ENCODE results near the gene COQ7.

Gene COQ7

GRCh38 chr16:19109288-19109664 lies 41.9 kb downstream of the COQ7 start:
- no peaks in the 10 kb centered on the region for H3K4me1 ChIP-seq (ENCODE audit: insufficient read depth, low read length, severe bottlenecking)
- no peak overlapping the region for H3K27ac ChIP-seq (ENCODE audit: low read depth, low read length, poor library complexity, severe bottlenecking)
- no peaks in the 10 kb centered on the region for H3F3A ChIP-seq (ENCODE audit: insufficient read depth, low read length)
- H2AFZ ChIP-seq (ENCODE audit: low read length), result no peak overlapping the region
- H4K20me1 ChIP-seq (ENCODE audit: insufficient read depth, low read length), result no peaks in the 10 kb centered on the region
- H3K9ac ChIP-seq (ENCODE audit: low read length), result no peak overlapping the region
- peaks cover 3% of the 10 kb centered on the region; the same call in 1 of the 2 replicates for H3K27me3 ChIP-seq (ENCODE audit: insufficient read depth, low read length)
- no peaks in the 10 kb centered on the region for H3K36me3 ChIP-seq (ENCODE audit: insufficient read depth, low read length)
- no peak for TF ChIP-seq CTCF (IDR thresholded peaks at IDR 0.05; ENCODE audit: low read length)
- TF ChIP-seq EZH2 (IDR thresholded peaks at IDR 0.05; ENCODE audit: borderline replicate concordance, low read length), result no peak
- H3K9me2 ChIP-seq (ENCODE audit: low read depth, low read length), result no peaks in the 10 kb centered on the region
- H3K4me2 ChIP-seq (ENCODE audit: low read length), result no peak overlapping the region
- no peak overlapping the region for H3K4me3 ChIP-seq (ENCODE audit: low read depth, low read length, poor library complexity, severe bottlenecking)
- no peaks in the 10 kb centered on the region for H3K79me2 ChIP-seq (ENCODE audit: insufficient read depth, low read length)
- no peaks in the 10 kb centered on the region for H3K9me3 ChIP-seq (ENCODE audit: low read length)

GRCh38 chr16:19110537-19111360 lies 43.3 kb downstream of the COQ7 start:
- Histone ChIP-seq H3K36me3 (ENCODE audit: insufficient read depth, low read length) (no peaks in the 10 kb centered on the region), H3K4me2 (ENCODE audit: low read length) (no peak overlapping the region), H2AFZ (ENCODE audit: low read length) (no peak overlapping the region), H4K20me1 (ENCODE audit: insufficient read depth, low read length) (no peaks in the 10 kb centered on the region), H3K27ac (ENCODE audit: low read depth, low read length, poor library complexity, severe bottlenecking) (no peak overlapping the region), H3K9ac (ENCODE audit: low read length) (no peak overlapping the region), H3K9me3 (ENCODE audit: low read length) (no peaks in the 10 kb centered on the region), H3K4me1 (ENCODE audit: insufficient read depth, low read length, severe bottlenecking) (no peaks in the 10 kb centered on the region), H3F3A (ENCODE audit: insufficient read depth, low read length) (no peaks in the 10 kb centered on the region), H3K9me2 (ENCODE audit: low read depth, low read length) (no peaks in the 10 kb centered on the region), H3K79me2 (ENCODE audit: insufficient read depth, low read length) (no peaks in the 10 kb centered on the region), H3K27me3 (ENCODE audit: insufficient read depth, low read length) (peaks cover 3% of the 10 kb centered on the region; the same call in 1 of the 2 replicates), H3K4me3 (ENCODE audit: low read depth, low read length, poor library complexity, severe bottlenecking) (no peak overlapping the region)
- TF ChIP-seq CTCF (IDR thresholded peaks at IDR 0.05; ENCODE audit: low read length), result no peak
- TF ChIP-seq EZH2 (IDR thresholded peaks at IDR 0.05; ENCODE audit: borderline replicate concordance, low read length), result no peak

- Histone ChIP-seq H3K4me1 (ENCODE audit: insufficient read depth, low read length, severe bottlenecking) (no peaks in the 10 kb centered on the region), H3K4me2 (ENCODE audit: low read length) (no peak overlapping the region), H4K20me1 (ENCODE audit: insufficient read depth, low read length) (no peaks in the 10 kb centered on the region), H3F3A (ENCODE audit: insufficient read depth, low read length) (no peaks in the 10 kb centered on the region), H3K4me3 (ENCODE audit: low read depth, low read length, poor library complexity, severe bottlenecking) (no peak overlapping the region), H3K79me2 (ENCODE audit: insufficient read depth, low read length) (no peaks in the 10 kb centered on the region), H3K36me3 (ENCODE audit: insufficient read depth, low read length) (no peaks in the 10 kb centered on the region), H2AFZ (ENCODE audit: low read length) (no peak overlapping the region), H3K9me3 (ENCODE audit: low read length) (no peaks in the 10 kb centered on the region), H3K9me2 (ENCODE audit: low read depth, low read length) (no peaks in the 10 kb centered on the region), H3K9ac (ENCODE audit: low read length) (no peak overlapping the region), H3K27me3 (ENCODE audit: insufficient read depth, low read length) (peaks cover 3% of the 10 kb centered on the region; the same call in 1 of the 2 replicates), H3K27ac (ENCODE audit: low read depth, low read length, poor library complexity, severe bottlenecking) (no peak overlapping the region)
- TF ChIP-seq CTCF (IDR thresholded peaks at IDR 0.05; ENCODE audit: low read length) (no peak), EZH2 (IDR thresholded peaks at IDR 0.05; ENCODE audit: borderline replicate concordance, low read length) (no peak)
These were observed 44.6 kb downstream of the COQ7 start for GRCh38 chr16:19112099-19112407.

All from OCI-LY1 (cell line).